ENCODE measurements around the gene ASIC4. TPM values are rescaled to one million over a fixed set of nuclear protein-coding genes. Genes with fewer than 3 reads are reported as not detected.

The ASIC4 gene
- total and polyA plus RNA-seq, 2 of the 13 experiments (the other 11 are each of a cell fraction or from before 2014, with no cell fraction given), result 0.03 TPM; not detected in 1

- TF ChIP-seq ZBTB34 (CRISPR knock-in tag; IDR thresholded peaks at IDR 0.05) (no peak), TMF1 (CRISPR knock-in tag; IDR thresholded peaks at IDR 0.05; ENCODE audit: low read depth) (no peak; the same call in 1 of the 2 replicates), ZNF678 (CRISPR knock-in tag; IDR thresholded peaks at IDR 0.05) (no peak), REXO4 (CRISPR knock-in tag; IDR thresholded peaks at IDR 0.05; ENCODE audit: borderline replicate concordance) (no peak), KDM1A (CRISPR knock-in tag; IDR thresholded peaks at IDR 0.05) (0 out of 2 replicates have a peak, but pooled peaks have one; percentile 5), ZBTB39 (CRISPR knock-in tag; IDR thresholded peaks at IDR 0.05) (no peak), BCLAF1 (IDR thresholded peaks at IDR 0.05) (no peak), TIGD3 (CRISPR knock-in tag; IDR thresholded peaks at IDR 0.05; ENCODE audit: borderline replicate concordance) (0 out of 2 replicates have a peak, but pooled peaks have one; percentile 71), YEATS2 (CRISPR knock-in tag; IDR thresholded peaks at IDR 0.05; ENCODE audit: borderline replicate concordance) (no peak), SIX4 (CRISPR knock-in tag; IDR thresholded peaks at IDR 0.05) (no peak; the same call in 1 of the 2 replicates), ZNF569 (CRISPR knock-in tag; IDR thresholded peaks at IDR 0.05; ENCODE audit: borderline replicate concordance) (no peak), STAT6 (CRISPR knock-in tag; IDR thresholded peaks at IDR 0.05; ENCODE audit: borderline replicate concordance) (no peak), TEAD3 (CRISPR knock-in tag; optimal IDR thresholded peaks at IDR 0.05; ENCODE audit: borderline replicate concordance) (peak; percentile 62), ZFP37 (CRISPR knock-in tag; IDR thresholded peaks at IDR 0.05; ENCODE audit: borderline replicate concordance) (no peak), ZNF337 (CRISPR knock-in tag; IDR thresholded peaks at IDR 0.05; ENCODE audit: borderline replicate concordance, low read depth) (no peak), ZBTB25 (CRISPR knock-in tag; IDR thresholded peaks at IDR 0.05) (peak; percentile 34; the same call in 1 of the 2 replicates)
Observed at GRCh38 chr2:219497495-219498279, 16.6 kb upstream of the ASIC4 start (continued).

Data from HepG2 (cell line).